Activated naive CD4-positive, alpha-beta T cell treated with anti-CD3 and anti-CD28 coated beads, Interleukin-2, amount 50 U/mL, for 24 hours (primary cell): ENCODE measurements around the gene SIGLEC12.

Experiments
- H3K27ac Mint-ChIP-seq: one replicate; pipeline ENCODE4 v1.8.0; 2021; ENCODE audit warnings: mild to moderate bottlenecking, mixed read lengths
- H3K27me3 Mint-ChIP-seq: one replicate; pipeline ENCODE4 v1.8.0; 2021; ENCODE audit warnings: mixed read lengths
- H3K36me3 Mint-ChIP-seq: one replicate; pipeline ENCODE4 v1.8.0; 2021; ENCODE audit warnings: mixed read lengths
- H3K4me1 Mint-ChIP-seq: one replicate; pipeline ENCODE4 v1.8.0; 2021; ENCODE audit warnings: mixed read lengths
- H3K4me3 Mint-ChIP-seq: one replicate; pipeline ENCODE4 v1.8.0; 2021; ENCODE audit warnings: mild to moderate bottlenecking, mixed read lengths
- H3K9me3 Mint-ChIP-seq: one replicate; pipeline ENCODE4 v1.8.0; 2021; ENCODE audit warnings: mixed read lengths

Gene SIGLEC12

DNA sequence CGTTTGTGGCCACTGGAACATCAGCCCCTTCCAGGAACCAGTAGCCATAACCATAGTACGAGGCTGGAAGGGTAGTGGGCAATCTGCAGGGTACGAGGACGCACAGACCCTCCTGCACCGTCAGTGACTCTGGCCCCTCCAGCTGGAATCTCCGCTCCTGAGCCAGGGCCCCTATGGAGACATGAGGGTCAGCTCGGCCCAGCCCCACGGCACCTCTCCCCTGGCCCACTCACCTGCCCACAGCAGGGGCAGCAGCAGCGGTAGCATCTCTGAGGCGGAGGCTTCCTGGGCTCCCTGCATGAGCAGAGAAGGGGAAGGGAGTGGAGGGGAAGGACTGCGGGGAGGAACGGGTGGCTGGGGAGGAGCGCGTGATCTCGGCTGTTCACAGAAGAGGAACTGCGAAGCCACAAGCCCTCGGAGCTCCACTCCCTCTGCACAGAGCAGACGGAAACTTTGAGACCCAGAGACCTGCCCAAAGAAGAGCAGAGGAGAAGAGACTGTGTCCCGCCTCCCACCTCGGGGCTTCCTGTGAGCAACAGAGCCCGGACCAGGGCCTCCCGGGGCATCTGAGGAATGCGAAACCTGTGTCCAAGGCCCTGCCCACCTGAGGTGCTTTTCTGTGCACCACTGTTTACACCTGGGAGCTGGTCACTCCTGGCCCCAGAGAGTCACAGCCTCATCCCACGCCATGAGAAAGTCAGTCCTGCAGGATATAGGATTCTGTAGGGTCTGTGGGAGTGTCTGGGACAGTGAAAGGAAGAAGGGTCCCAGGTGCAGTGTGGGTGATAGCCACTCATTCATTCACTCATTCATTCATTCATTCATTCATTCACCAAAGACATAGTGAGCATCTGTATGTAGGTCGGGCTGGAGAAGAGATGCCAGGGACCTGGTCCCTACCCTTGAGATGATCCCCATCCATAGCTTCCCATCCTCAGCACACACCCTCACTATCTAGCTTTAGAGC is 30.0 kb upstream of the SIGLEC12 start, which contains the start of gene SIGLEC6:
Gene SIGLEC6 (minus strand): TSS at position 322 of the 967 bp plus-strand sequence. CDS start 22 bp downstream, at position 300.
- Mint-ChIP-seq H3K27ac (no peak within 1 kb of the TSS), H3K36me3 (no peaks in the 10 kb centered on the region), H3K27me3 (peaks cover 51% of the 10 kb centered on the region), H3K4me1 (no peaks in the 10 kb centered on the region), H3K9me3 (peaks cover 20% of the 10 kb centered on the region), H3K4me3 (no peak within 1 kb of the TSS)

DNA sequence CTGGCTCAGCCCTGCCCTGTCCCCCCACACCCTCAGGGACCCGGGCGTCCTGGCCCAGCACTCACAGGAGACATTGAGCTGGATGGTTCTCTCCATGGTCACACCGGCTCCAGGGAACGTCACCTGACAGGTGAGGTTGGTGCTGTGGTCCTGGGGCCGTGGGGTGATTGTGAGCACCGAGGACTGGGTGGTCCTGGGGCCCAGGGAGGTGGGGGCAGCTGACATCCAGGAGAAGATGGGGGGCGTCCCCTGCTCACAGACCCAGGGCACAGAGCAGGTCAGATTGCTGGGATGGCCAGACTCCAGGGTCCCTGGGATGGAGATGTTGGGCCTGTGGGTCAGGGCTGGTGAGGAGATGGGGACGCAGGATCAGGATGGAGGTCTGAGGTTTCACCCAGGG is 29.0 kb upstream of the SIGLEC12 start:
- peaks cover 10% of the 10 kb centered on the region for H3K9me3 Mint-ChIP-seq
- H3K27me3 Mint-ChIP-seq: peaks cover 43% of the 10 kb centered on the region
- H3K27ac Mint-ChIP-seq: no peak overlapping the region
- H3K4me1 Mint-ChIP-seq: no peaks in the 10 kb centered on the region
- H3K36me3 Mint-ChIP-seq: no peaks in the 10 kb centered on the region
- no peak overlapping the region for H3K4me3 Mint-ChIP-seq

DNA sequence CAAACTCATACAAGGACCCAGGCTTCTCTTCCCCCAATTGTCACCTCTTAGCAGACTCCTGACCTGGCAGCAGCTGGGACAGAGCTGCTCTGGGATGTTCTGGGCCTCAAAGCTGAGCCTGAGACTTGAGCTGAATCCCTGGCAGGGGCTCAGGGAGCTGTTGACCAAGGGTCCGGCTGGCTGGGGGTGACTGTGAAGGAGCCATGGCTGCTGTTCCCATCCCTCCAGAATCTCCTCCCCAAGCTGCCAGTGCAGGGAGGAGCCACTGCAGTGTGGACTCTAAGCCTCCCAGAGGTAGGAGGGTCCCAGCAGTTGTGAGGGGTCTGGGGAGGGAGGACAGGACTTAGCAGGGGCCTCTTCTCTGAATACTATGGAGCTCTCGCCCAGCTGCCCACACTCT is 27.7 kb upstream of the SIGLEC12 start:
- no peaks in the 10 kb centered on the region for H3K9me3 Mint-ChIP-seq
- no peaks in the 10 kb centered on the region for H3K4me1 Mint-ChIP-seq
- H3K4me3 Mint-ChIP-seq: no peak overlapping the region
- H3K36me3 Mint-ChIP-seq: no peaks in the 10 kb centered on the region
- H3K27ac Mint-ChIP-seq: no peak overlapping the region
- H3K27me3 Mint-ChIP-seq: peaks cover 40% of the 10 kb centered on the region

DNA sequence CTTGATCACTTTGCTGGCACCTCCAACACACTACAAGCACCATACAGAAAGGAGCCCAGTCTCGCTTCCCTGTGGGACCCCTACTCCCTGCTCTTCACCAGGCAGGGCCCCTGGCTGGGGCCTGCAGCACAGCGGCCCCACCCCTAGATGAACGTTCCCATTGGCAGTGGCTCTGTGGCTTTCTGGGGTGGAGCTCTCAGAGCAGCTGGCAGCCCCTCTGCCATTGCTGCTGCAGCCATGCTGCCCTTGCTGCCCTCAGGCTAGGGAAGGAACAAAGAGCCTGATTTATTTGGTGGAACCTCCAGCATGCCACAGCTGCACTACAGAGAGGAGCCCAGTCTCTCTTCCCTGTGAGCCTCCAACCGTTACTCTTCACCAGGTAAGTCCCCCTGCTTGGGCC is 24.1 kb upstream of the SIGLEC12 start:
- no peaks in the 10 kb centered on the region for H3K36me3 Mint-ChIP-seq
- H3K9me3 Mint-ChIP-seq: no peaks in the 10 kb centered on the region
- no peaks in the 10 kb centered on the region for H3K4me1 Mint-ChIP-seq
- H3K4me3 Mint-ChIP-seq: no peak overlapping the region
- H3K27me3 Mint-ChIP-seq: peaks cover 30% of the 10 kb centered on the region
- H3K27ac Mint-ChIP-seq: no peak overlapping the region

- H3K4me1 Mint-ChIP-seq: no peaks in the 10 kb centered on the region
- no peaks in the 10 kb centered on the region for H3K36me3 Mint-ChIP-seq
- no peak overlapping the region for H3K4me3 Mint-ChIP-seq
- H3K27me3 Mint-ChIP-seq: peaks cover 26% of the 10 kb centered on the region
- no peaks in the 10 kb centered on the region for H3K9me3 Mint-ChIP-seq
- no peak overlapping the region for H3K27ac Mint-ChIP-seq
Measured at GRCh38 chr19:51524666-51525264, 23.2 kb upstream of the SIGLEC12 start.

GRCh38 chr19:51521781-51522180 is 20.2 kb upstream of the SIGLEC12 start:
- Mint-ChIP-seq H3K4me1 (no peaks in the 10 kb centered on the region), H3K27me3 (peaks cover 24% of the 10 kb centered on the region), H3K4me3 (no peak overlapping the region), H3K9me3 (no peaks in the 10 kb centered on the region), H3K27ac (no peak overlapping the region), H3K36me3 (no peaks in the 10 kb centered on the region)

DNA sequence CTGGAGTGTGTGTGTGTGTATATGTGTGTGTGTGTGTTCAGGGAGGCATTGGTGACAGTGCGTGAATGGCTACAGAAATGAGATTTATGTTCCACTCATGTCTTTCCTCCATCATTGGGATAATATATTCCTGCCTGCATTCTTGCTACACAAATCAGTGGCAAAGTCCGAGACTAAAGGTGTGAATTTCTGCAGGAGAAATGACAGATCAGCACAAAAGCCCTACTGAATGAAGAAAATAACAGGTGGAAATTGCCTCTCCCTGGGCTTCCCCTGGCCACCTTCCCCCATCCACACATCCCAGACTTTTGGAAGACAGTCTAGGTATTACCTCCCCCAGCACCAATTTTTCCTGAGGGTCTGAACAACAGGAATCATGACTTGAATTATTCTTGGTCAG is 19.8 kb upstream of the SIGLEC12 start:
- H3K4me1 Mint-ChIP-seq: no peaks in the 10 kb centered on the region
- no peak overlapping the region for H3K27ac Mint-ChIP-seq
- H3K36me3 Mint-ChIP-seq: no peaks in the 10 kb centered on the region
- no peak overlapping the region for H3K4me3 Mint-ChIP-seq
- peaks cover 24% of the 10 kb centered on the region for H3K27me3 Mint-ChIP-seq
- H3K9me3 Mint-ChIP-seq: no peaks in the 10 kb centered on the region

- H3K36me3 Mint-ChIP-seq: no peaks in the 10 kb centered on the region
- H3K27ac Mint-ChIP-seq: no peak overlapping the region
- H3K9me3 Mint-ChIP-seq: no peaks in the 10 kb centered on the region
- H3K4me3 Mint-ChIP-seq: no peak overlapping the region
- H3K4me1 Mint-ChIP-seq: no peaks in the 10 kb centered on the region
- peaks cover 24% of the 10 kb centered on the region for H3K27me3 Mint-ChIP-seq
Measured at GRCh38 chr19:51520728-51521127, 19.1 kb upstream of the SIGLEC12 start.

DNA sequence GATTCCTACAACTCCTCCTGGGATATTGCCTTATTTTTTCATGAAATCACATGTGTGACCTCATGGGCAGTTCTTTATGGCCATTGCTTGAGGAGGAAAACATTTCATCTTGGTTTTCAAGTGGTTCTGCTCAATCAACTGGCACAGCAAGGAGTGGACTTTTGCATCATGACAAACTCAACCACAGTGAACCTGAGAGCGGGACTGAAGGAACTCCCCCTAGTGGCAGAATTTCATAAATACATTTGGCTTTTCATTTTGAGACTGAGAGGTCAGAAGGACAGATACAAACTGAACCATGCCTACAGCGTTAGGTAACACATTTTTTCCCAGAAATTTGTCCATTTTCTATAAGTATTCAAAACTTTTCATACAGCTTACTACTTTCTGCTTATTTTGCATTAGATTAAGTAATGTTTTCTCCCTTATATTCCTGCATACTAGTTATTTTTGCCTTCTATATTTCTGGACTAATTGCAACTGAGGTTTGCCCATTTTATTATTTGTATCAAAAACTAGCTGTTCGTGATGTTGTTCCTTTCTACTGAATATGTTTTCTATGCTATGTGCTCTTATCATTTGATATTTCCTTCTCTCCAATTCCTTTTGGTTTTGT is 13.4 kb upstream of the SIGLEC12 start:
- H3K4me3 Mint-ChIP-seq: no peak overlapping the region
- H3K9me3 Mint-ChIP-seq: no peaks in the 10 kb centered on the region
- no peaks in the 10 kb centered on the region for H3K4me1 Mint-ChIP-seq
- H3K36me3 Mint-ChIP-seq: no peaks in the 10 kb centered on the region
- H3K27ac Mint-ChIP-seq: no peak overlapping the region
- H3K27me3 Mint-ChIP-seq: peaks cover 16% of the 10 kb centered on the region

DNA sequence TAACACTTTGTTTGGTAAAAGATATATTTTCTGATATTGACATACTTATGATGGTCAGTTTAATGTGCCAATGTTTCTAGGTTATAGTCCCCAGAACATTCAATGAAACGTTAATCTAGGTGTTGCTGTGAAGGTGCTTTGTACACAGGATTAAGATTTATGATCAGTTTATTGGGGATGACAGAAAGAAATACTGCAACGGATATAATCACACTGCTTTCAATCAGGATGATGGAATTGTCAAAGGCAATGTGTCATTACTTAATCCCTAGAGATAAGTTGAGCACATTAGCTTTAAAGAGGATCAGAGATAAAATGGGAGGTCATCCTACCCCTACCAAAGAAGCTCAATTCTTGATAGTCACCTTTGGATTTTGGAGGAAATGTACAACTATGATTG is 12.4 kb upstream of the SIGLEC12 start:
- peaks cover 16% of the 10 kb centered on the region for H3K27me3 Mint-ChIP-seq
- no peaks in the 10 kb centered on the region for H3K4me1 Mint-ChIP-seq
- H3K27ac Mint-ChIP-seq: no peak overlapping the region
- no peak overlapping the region for H3K4me3 Mint-ChIP-seq
- H3K36me3 Mint-ChIP-seq: no peaks in the 10 kb centered on the region
- no peaks in the 10 kb centered on the region for H3K9me3 Mint-ChIP-seq

GRCh38 chr19:51511353-51511752 is 9.8 kb upstream of the SIGLEC12 start:
- no peaks in the 10 kb centered on the region for H3K9me3 Mint-ChIP-seq
- H3K36me3 Mint-ChIP-seq: no peaks in the 10 kb centered on the region
- H3K4me3 Mint-ChIP-seq: no peak overlapping the region
- H3K27me3 Mint-ChIP-seq: peaks cover 6% of the 10 kb centered on the region
- no peak overlapping the region for H3K27ac Mint-ChIP-seq
- H3K4me1 Mint-ChIP-seq: no peaks in the 10 kb centered on the region

GRCh38 chr19:51509823-51510660 is 8.4 kb upstream of the SIGLEC12 start:
- Mint-ChIP-seq H3K9me3 (no peaks in the 10 kb centered on the region), H3K36me3 (no peaks in the 10 kb centered on the region), H3K4me1 (no peaks in the 10 kb centered on the region), H3K4me3 (no peak overlapping the region), H3K27ac (no peak overlapping the region), H3K27me3 (peaks cover 6% of the 10 kb centered on the region)

- peaks cover 5% of the 10 kb centered on the region for H3K27me3 Mint-ChIP-seq
- peaks cover 2% of the 10 kb centered on the region for H3K36me3 Mint-ChIP-seq
- H3K27ac Mint-ChIP-seq: no peak overlapping the region
- no peak overlapping the region for H3K4me3 Mint-ChIP-seq
- peaks cover 7% of the 10 kb centered on the region for H3K9me3 Mint-ChIP-seq
- no peaks in the 10 kb centered on the region for H3K4me1 Mint-ChIP-seq
Measured at GRCh38 chr19:51508059-51508733, 6.6 kb upstream of the SIGLEC12 start.

DNA sequence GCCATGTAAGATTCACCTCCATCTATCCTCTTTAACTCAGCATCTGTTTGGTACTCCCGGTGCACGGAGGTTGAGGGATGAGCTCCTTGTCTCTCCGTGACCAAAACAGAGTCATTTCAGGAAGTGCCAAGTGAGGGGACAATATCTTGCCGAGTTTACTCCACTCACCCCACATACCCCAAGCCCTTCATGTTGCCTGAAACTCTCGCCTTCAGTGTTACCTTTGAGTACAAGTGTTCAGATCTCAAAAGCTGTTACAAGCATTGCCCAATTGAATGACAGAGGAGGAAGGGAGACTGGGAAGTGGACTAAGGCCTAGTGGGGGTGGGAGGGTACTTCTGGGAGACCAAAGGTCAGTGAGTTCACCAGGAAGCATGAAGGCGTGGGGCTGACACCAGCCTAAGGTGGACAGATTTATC is 6.0 kb upstream of the SIGLEC12 start:
- H3K36me3 Mint-ChIP-seq: peaks cover 2% of the 10 kb centered on the region
- no peaks in the 10 kb centered on the region for H3K4me1 Mint-ChIP-seq
- peaks cover 7% of the 10 kb centered on the region for H3K9me3 Mint-ChIP-seq
- H3K4me3 Mint-ChIP-seq: no peak overlapping the region
- peaks cover 2% of the 10 kb centered on the region for H3K27me3 Mint-ChIP-seq
- no peak overlapping the region for H3K27ac Mint-ChIP-seq

GRCh38 chr19:51507192-51507591 is 5.6 kb upstream of the SIGLEC12 start:
- Mint-ChIP-seq H3K36me3 (peaks cover 2% of the 10 kb centered on the region), H3K27me3 (peaks cover 2% of the 10 kb centered on the region), H3K27ac (no peak overlapping the region), H3K4me1 (no peaks in the 10 kb centered on the region), H3K4me3 (no peak overlapping the region), H3K9me3 (peaks cover 7% of the 10 kb centered on the region)
